Measurements from ENCODE around the gene PHAF1. TPM values are rescaled to one million over a fixed set of nuclear protein-coding genes. Genes with fewer than 3 reads are reported as not detected.

PHAF1 gene
- total and polyA plus RNA-seq, 2 of the 8 experiments (the other 6 are each of a cell fraction or from before 2014, with no cell fraction given), result 18.6 to 26.4 TPM

- no peaks in the 10 kb centered on the region for H3K27me3 ChIP-seq (replicated peaks in 1 of 4; ENCODE audit: control insufficient read depth in 3 of 4, extremely low read depth in 1 of 4, insufficient read depth in 3 of 4, low read length in 3 of 4)
- no peak overlapping the region for H2AFZ ChIP-seq (ENCODE audit: low read length)
- no peak overlapping the region for H4K8ac ChIP-seq (ENCODE audit: extremely low read depth, insufficient read depth, low read length)
- H2BK12ac ChIP-seq (ENCODE audit: low read depth, low read length), result no peak overlapping the region
- H4K91ac ChIP-seq (replicated peaks; ENCODE audit: insufficient read length, low read length), result no peak overlapping the region
- no peak overlapping the region for H3K27ac ChIP-seq (ENCODE audit: low read depth, low read length)
- H3K4me2 ChIP-seq (ENCODE audit: insufficient read depth in 1 of 2, low read depth in 2 of 2, low read length in 2 of 2), result no peak overlapping the region
- H2BK5ac ChIP-seq (ENCODE audit: low read depth, low read length), result no peak overlapping the region
- H3K79me1 ChIP-seq (ENCODE audit: low read depth, low read length), result no peaks in the 10 kb centered on the region
- ChIA-PET POLR2A (ENCODE audit: partially characterized antibody) (interaction anchor here (1.4 to 1.6 kb wide), 2 partner anchors 11 to 15 kb away, joined by 3 to 4 read pairs; no protein-coding TSS in a partner anchor), CTCF (ENCODE audit: partially characterized antibody) (interaction anchor here (0.6 to 2.5 kb wide), 3 partner anchors 11 to 183 kb away, joined by 3 to 9 read pairs (median 4); no protein-coding TSS in a partner anchor)
- H2AK5ac ChIP-seq (ENCODE audit: low read depth, low read length), result no peak overlapping the region
- no peak overlapping the region for H3K56ac ChIP-seq (replicated peaks; ENCODE audit: insufficient read length, low read depth, low read length)
- H2BK15ac ChIP-seq (ENCODE audit: low read length), result no peak overlapping the region
- no peak overlapping the region for H3K9ac ChIP-seq (replicated peaks in 1 of 4; ENCODE audit: extremely low read depth in 1 of 4, low read depth in 3 of 4, low read length in 3 of 4)
- H3K14ac ChIP-seq (ENCODE audit: insufficient read length), result no peak overlapping the region
- no peak overlapping the region for H2BK120ac ChIP-seq (replicated peaks; ENCODE audit: low read depth, low read length)
- no peak for FAIRE-seq
- H3K9me3 ChIP-seq (ENCODE audit: insufficient read depth in 2 of 2, low read depth in 1 of 2, low read length in 1 of 2), result no peaks in the 10 kb centered on the region
- H4K5ac ChIP-seq (ENCODE audit: insufficient read length, low read depth, low read length), result no peak overlapping the region
- no peak overlapping the region for H3K18ac ChIP-seq (ENCODE audit: extremely low read depth, low read length)
- H3K79me2 ChIP-seq (ENCODE audit: control insufficient read depth in 1 of 2, insufficient read depth in 2 of 2, low read length in 2 of 2), result no peaks in the 10 kb centered on the region
- H3K4ac ChIP-seq (replicated peaks; ENCODE audit: insufficient read length, low read depth, low read length), result no peak overlapping the region
- H3K36me3 ChIP-seq (ENCODE audit: control insufficient read depth in 2 of 4, insufficient read depth in 4 of 4, low read length in 3 of 4), result no peaks in the 10 kb centered on the region
- H4K20me1 ChIP-seq (replicated peaks in 1 of 2; ENCODE audit: control insufficient read depth in 1 of 2, insufficient read depth in 2 of 2, low read length in 2 of 2), result peaks cover 0 to 2% of the 10 kb centered on the region in 2 experiments
- H3K4me1 ChIP-seq (replicated peaks in 1 of 4; ENCODE audit: control insufficient read depth in 3 of 4, insufficient read depth in 4 of 4, low read length in 3 of 4), result no peaks in the 10 kb centered on the region
- no peak for TF ChIP-seq JUN (IDR thresholded peaks at IDR 0.05; ENCODE audit: low read depth, low read length)
- TF ChIP-seq BCL11A (IDR thresholded peaks at IDR 0.05; ENCODE audit: low read depth in 2 of 2, low read length in 2 of 2), result no peak
- TF ChIP-seq YY1 (IDR thresholded peaks at IDR 0.05; ENCODE audit: low read depth, low read length), result no peak
- TF ChIP-seq KDM1A (IDR thresholded peaks at IDR 0.05; ENCODE audit: borderline replicate concordance, low read length), result no peak
- TF ChIP-seq SIX5 (IDR thresholded peaks at IDR 0.05; ENCODE audit: low read depth, low read length), result no peak
- no peak for TF ChIP-seq CTBP2 (IDR thresholded peaks at IDR 0.05; ENCODE audit: borderline replicate concordance, insufficient read depth, insufficient read length, low read length)
- no peak for TF ChIP-seq SRF (IDR thresholded peaks at IDR 0.05; ENCODE audit: low read depth, low read length)
- no peak for TF ChIP-seq POU5F1 (IDR thresholded peaks at IDR 0.05; ENCODE audit: low read depth, low read length)
- DNase-seq (ENCODE audit: low read depth in 1 of 2, low spot score in 2 of 2), result no peak
- no peaks in the 10 kb centered on the region for H3K23me2 ChIP-seq (ENCODE audit: low read depth, low read length)
- no peak overlapping the region for H2BK20ac ChIP-seq (ENCODE audit: low read length)
- WGBS, 2 experiments (ENCODE audit: extremely low coverage in 1 of 2, insufficient coverage in 1 of 2, insufficient read length in 1 of 2, insufficient replicate concordance in 2 of 2, low coverage in 1 of 2, low lambda C conversion rate in 2 of 2, missing lambda C conversion rate in 1 of 2), result 95% methylated on average over 4 of the region's 4 CpGs; no CpG with 5 or more reads in 1 of the 2 experiments
- H3K4me3 ChIP-seq (ENCODE audit: extremely low read depth in 1 of 4, insufficient read depth in 2 of 4, low read depth in 3 of 4, low read length in 4 of 4), result no peak overlapping the region
- no peak overlapping the region for H3K23ac ChIP-seq (ENCODE audit: insufficient read length)
These were observed 16.5 kb upstream of the PHAF1 start for GRCh38 chr16:67093098-67093726.

All from H1 (cell line).